ENCODE measurements around the gene AVL9.
"Not testable (repeated sequence)": the region's sequence is repeated elsewhere in the genome, so short reads cannot be mapped to it uniquely, and the experiment has no call there.

The AVL9 gene

DNA sequence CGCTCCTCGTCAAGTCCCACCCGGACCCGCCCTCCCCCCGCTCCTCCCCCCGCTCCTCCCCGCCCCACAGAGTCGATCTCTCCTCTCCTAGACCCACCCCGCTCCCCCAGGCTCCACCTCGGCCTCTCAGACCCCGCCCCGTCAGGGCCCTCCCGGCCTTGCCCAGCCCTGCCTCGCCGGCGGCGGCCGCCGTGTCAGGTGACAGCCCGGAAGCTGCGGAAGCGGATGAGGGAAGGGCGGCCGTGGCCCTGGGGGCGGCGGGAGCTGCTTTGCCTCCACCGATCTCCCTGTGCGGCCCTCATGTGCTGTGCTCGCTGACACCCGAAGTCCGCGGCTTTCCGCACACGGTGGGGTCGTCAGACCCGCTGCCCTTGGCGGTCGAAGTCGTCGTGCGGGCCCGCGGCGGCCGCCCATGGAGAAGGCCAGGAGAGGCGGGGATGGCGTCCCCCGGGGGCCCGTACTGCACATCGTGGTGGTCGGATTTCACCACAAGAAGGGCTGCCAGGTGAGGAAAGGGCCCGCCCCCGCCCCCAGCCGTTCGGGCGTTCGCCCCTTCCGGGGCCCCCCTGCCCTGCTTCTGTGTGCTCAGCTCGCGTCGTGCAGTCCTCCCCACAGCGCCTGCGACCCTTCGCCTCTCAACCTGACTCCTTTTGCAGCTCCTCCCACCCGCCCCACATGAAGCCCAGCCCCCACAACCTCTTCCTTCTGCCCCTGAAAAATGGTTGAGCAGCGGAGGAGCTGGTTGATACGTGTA is at the start of gene AVL9:
Gene AVL9, plus strand, starts transcription at position 192 of the 754 bp plus-strand sequence. Its CDS starts 221 bp downstream, at position 413.
- DNase-seq (ENCODE audit: extremely low read depth in 1 of 2, low read depth in 1 of 2), result peak; percentile 98 to 99

DNA sequence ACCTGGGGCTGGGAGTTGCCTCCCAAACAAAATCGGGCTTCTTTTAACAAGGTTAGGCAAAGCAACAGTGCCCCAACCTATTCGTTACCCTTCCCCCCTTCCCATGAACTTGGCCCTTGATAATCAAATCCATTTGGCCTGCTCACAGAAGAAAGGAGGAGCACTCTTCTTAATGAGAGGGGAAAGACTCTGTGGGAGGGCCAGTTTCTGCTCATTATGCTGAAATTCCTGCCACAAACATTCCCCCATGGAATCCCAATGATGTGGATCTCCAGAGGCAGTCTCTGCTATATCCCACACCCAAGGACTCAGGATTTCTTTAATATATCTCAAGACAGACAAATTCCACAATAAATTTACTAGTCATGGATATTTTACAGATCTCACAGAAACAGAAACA is 48.1 kb upstream of the AVL9 start:
- no peak for DNase-seq (ENCODE audit: extremely low read depth in 1 of 2, low read depth in 1 of 2)

DNA sequence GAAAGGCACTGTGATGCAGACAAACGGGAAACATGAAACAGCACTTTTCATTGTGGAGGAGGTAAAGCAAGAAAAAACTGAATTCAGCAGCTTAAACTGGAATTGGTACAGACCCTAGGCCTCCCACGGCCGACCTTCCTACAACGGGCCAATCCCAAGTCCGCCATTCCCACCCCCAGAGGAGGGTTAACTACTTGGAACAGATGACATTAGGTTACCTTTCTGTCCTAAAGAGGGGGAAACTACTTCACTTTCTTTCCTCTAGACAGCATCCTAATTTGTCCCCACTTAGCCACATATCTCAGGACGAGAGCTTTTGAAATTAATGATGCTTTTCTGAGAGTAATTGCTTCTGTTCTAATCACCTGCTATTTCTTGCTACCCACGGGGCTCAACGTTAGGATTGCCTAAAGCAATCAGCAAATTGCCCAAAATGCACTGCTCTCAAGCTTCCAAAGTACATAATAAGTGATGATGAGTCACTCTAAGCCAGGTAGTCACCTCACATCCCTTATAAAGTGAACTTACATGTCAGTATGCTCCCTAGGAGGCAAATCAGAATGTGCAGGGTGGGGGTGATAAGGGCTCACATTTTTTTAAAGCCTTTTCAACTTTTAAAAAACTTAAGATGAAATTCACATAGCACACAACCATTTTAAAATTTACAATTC is 41.8 kb upstream of the AVL9 start:
- DNase-seq (ENCODE audit: extremely low read depth in 1 of 2, low read depth in 1 of 2), result no peak

DNA sequence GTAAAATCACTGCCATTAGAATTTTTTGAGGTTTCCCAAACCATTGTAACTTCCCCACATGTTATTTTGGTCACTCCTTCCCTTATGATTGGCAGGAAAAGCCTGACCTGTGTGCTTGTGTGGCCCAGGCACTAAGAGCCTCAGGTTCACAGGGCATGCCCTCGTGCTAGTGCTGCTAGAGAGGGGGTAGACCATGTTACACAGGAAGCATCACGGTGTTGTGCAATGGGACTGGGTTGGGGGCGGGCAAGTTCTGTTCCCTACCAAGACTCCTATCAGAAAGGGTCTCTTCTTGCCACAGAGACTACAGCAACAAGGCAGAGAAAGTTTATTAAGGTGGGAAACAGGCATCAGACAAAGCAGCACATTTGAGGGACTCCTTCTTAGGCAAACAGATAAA is 37.3 kb upstream of the AVL9 start:
- DNase-seq (ENCODE audit: extremely low read depth in 1 of 2, low read depth in 1 of 2), result no peak

DNA sequence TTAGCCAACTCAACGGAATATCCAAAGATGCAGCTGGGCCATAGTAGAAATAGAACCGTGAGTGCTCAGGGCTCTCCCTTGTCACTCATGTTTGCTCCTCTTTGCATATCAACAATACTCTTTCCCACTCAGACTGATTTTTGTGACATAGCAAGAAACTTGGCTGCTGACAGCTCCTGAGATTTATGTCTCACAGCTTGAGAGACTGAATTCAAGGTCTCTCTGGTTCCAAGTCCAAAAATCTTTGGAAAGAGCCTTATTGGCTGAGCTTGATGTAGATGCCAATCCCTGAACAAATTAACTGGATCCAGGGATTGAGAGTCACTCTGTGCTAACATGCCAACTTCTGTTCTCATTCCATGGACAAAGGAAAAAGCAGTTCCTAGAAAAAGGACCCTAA is 35.5 kb upstream of the AVL9 start:
- DNase-seq (ENCODE audit: extremely low read depth in 1 of 2, low read depth in 1 of 2), result no peak

DNA sequence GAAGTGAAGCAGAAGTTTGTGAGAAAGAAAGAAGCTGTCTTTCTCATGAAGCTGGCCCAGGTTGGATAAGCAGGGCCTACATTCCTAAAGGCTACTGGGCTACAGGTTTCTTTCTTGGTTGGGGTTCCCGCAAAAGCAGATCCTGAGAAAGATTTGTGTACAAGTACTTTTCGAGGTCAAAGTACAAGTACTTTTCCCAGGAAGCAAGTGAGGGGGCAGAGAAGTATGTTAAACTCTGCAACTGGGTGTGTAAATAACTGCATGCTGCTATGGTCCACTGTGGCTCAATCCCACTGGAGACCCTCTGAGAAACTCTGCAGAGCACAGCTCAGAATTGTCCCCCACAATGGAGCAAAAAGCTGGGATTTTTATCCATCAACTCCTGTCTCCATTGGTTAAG is 33.8 kb upstream of the AVL9 start:
- no peak for DNase-seq (ENCODE audit: extremely low read depth in 1 of 2, low read depth in 1 of 2)

DNA sequence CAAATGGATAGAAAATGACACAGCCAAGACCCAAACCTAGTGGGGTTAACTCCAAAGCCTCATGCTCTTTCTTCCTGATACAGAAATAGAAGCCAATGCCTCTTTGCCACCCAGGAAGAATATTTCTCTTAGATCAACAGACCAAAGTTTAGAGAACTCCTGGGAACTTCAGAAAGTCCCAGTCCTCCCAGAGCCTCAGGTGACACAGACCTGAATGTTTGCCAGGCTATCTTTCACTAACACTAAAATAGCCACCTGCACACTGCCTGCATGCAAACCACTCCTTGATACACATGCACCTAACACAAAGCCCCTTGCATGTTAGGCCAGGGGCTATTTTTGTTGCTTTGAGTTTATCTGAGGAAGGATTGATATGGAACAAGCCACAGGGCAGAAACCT is 32.8 kb upstream of the AVL9 start:
- no peak for DNase-seq (ENCODE audit: extremely low read depth in 1 of 2, low read depth in 1 of 2)

DNA sequence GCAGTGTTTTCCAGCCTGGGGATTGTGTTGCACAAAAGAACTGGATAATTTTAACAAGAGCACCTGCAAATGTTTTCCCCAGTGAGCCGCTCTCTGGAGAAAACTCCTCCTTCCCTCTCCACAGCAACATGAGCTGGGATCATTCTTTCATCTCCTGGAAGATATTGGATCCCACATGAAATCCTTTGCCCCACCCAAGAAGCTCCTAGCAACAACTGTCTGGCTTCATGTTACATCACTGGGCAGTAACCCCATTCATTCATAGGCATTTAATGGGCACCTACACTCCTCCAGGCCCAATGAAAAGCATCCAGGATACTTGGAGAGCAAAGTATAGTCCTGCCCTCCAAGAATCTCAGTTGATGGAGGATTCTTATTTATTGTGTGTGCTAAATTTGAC is 32.3 kb upstream of the AVL9 start:
- no peak for DNase-seq (ENCODE audit: extremely low read depth in 1 of 2, low read depth in 1 of 2)

DNA sequence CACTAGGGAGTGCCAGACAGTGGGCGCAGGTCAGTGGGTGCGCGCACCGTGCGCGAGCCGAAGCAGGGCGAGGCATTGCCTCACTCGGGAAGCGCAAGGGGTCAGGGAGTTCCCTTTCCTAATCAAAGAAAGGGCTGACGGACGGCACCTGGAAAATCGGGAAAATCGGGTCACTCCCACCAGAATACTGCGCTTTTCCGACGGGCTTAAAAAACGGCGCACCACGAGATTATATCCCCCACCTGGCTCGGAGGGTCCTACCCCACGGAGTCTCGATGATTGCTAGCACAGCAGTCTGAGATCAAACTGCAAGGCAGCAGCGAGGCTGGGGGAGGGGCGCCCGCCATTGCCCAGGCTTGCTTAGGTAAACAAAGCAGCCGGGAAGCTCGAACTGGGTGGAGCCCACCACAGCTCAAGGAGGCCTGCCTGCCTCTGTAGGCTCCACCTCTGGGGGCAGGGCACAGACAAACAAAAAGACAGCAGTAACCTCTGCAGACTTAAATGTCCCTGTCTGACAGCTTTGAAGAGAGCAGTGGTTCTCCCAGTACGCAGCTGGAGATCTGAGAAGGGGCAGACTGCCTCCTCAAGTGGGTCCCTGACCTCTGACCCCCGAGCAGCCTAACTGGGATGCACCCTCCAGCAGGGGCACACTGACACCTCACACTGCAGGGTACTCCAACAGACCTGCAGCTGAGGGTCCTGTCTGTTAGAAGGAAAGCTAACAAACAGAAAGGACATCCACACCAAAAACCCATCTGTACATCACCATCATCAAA is 30.5 kb upstream of the AVL9 start:
- DNase-seq (ENCODE audit: extremely low read depth in 1 of 2, low read depth in 1 of 2), result not testable (repeated sequence)

DNA sequence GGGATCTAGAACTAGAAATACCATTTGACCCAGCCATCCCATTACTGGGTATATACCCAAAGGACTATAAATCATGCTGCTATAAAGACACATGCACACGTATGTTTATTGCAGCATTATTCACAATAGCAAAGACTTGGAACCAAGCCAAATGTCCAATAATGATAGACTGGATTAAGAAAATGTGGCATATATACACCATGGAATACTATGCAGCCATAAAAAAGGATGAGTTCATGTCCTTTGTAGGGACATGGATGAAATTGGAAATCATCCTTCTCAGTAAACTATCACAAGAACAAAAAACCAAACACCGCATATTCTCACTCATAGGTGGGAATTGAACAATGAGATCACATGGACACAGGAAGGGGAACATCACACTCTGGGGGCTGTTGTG is 25.3 kb upstream of the AVL9 start:
- DNase-seq (ENCODE audit: extremely low read depth in 1 of 2, low read depth in 1 of 2), result not testable (repeated sequence)

DNA sequence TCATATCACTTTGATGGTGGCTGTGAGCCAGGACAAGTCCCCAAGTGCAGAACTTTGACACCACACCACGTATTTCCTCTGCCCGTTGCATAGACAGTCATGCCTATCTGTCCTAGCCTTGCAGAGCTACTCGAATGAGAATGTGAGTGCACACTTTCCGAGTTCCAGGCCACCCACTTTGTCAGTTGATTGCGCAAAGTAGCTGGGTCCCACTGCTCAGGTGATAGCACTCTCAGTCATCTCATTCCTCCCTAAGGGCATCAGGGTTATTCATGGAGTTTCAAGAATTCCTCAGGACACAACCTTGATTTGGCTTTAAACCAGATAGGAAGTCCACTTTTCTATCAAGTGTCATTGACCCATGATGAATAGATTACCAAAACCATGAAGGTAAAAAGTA is 24.4 kb upstream of the AVL9 start:
- DNase-seq (ENCODE audit: extremely low read depth in 1 of 2, low read depth in 1 of 2), result no peak

DNA sequence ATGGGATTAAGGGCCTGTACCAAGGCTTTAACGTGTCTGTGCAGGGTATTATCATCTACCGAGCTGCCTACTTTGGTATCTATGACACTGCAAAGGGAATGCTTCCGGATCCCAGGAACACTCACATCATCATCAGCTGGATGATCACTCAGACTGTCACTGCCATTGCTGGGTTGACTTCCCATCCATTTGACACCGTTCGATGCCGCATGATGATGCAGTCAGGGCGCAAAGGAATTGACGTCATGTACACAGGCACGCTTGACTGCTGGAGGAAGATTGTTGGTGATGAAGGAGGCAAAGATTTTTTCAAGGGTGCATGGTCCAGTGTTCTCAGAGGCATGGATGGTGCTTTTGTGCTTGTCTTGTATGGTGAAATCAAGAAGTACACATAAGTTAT is 23.3 kb upstream of the AVL9 start:
- no peak for DNase-seq (ENCODE audit: extremely low read depth in 1 of 2, low read depth in 1 of 2)

DNA sequence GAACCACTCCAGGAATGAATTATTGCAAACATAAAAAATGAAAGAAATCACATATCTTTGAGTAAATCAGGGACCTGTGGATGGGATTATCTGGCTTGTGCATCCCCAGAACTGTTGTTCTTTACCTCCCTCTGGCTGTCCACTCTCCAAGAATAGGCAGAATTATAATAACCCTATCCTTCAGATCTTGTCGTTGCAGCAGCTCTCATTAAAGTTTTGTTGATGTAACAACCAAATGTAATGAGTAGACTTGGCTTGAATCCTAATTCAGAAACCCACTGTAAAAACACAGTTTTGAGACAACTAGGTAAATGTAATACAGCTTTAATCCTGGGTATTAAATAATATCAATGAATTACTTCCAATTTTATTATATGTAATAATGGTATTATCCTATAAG is 21.3 kb upstream of the AVL9 start:
- no peak for DNase-seq (ENCODE audit: extremely low read depth in 1 of 2, low read depth in 1 of 2)

DNA sequence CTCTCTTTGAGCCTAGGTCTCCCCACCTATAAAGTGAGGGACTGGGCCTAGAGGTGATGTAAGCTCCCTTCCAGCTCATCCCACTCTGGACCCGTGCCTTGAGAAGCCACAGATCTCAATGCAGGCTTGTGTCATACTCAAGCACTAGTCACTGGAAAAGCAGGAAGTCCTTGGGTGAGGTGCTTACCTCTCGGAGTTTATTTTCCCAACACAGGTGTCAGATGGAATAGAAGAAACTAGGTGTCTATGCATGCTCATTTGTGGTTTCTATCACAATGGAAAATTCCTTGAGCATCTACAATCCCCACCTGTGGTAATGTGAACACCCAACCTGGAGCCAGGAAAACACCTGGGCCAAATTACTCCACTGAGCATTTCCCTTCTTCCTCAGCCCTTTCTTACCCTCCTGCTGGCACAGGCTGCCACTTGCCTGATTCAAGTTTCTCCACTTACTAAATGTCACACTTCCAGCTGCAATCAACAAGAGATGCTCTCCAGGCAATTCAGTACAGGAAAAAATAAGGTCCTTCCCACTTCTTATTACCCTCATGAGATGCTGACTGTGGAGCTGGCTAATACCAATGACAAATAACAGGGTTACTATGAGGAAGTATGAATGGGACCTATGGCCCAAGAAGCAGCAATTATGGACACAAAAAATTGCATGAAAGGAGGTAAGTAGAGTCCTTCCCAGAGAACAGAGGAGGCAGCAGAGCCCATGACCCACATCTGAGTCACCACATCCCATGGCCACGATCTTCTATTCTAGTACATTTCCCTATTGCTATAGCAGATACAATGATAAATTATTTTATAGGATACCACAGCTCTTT is 18.3 kb upstream of the AVL9 start:
- DNase-seq (ENCODE audit: extremely low read depth in 1 of 2, low read depth in 1 of 2), result no peak

DNA sequence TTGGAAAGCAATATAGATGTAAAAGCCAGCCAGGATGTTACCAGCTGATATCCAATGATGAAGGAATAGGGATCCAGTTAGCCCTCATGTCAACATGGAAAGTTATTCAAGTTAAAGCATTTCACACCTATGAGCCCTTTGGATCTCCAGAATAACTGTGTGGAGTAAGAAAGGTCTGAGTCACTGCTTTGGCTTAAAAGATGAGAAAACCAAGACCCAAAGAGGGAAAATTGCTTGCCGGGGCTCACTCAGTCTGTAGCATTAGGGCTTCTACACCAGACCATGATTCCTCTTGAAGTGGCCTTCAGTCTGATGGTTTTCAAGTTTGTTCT is 17.7 kb upstream of the AVL9 start:
- no peak for DNase-seq (ENCODE audit: extremely low read depth in 1 of 2, low read depth in 1 of 2)

DNA sequence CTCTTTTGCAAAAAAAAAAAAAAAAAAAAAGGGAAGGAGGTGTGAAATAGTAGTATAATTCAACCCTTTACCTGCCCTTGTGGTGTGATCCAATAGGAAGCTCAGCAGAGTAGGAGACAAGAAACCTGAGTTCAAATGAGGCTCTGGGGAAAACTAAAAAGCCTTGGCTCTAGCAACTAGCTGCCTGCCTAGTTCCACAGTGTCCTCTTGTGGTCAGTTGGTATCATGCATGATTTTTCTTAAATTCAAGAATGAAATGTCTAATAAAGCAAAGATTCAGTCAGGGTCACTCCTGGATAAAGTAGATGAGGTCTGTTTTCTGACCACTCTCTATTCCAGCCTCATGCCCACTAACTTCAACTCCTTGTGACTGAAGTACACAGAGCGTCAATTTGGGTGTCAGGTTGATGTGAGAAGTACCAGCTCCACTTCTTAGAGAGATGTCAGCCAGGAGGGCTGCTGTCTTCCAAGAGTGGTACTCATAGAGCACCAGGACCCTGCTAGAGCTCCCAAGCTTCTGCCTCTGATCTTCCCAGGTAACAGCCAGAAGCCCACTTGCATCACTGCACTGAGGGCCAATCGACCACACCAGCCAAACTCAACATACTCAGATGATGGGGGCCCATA is 15.6 kb upstream of the AVL9 start:
- no peak for DNase-seq (ENCODE audit: extremely low read depth in 1 of 2, low read depth in 1 of 2)

DNA sequence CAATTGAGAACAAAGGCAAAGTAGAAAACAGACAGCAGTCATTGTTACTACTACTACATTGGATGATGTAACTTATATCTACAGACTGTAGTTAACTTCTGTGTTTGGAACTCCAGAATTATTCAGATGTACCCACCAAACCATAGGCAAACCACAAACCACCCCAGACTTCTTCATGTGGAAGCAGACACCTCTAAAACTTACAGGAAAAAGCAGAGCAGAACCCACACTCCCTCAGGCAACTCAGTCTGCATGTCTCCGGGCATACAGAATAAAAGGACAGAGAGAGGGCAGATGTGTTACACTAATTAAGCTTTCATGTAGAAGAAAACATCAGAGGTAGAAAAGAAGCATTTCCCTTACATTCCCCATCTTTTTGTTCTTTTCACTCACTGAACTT is 14.1 kb upstream of the AVL9 start:
- no peak for DNase-seq (ENCODE audit: extremely low read depth in 1 of 2, low read depth in 1 of 2)

DNA sequence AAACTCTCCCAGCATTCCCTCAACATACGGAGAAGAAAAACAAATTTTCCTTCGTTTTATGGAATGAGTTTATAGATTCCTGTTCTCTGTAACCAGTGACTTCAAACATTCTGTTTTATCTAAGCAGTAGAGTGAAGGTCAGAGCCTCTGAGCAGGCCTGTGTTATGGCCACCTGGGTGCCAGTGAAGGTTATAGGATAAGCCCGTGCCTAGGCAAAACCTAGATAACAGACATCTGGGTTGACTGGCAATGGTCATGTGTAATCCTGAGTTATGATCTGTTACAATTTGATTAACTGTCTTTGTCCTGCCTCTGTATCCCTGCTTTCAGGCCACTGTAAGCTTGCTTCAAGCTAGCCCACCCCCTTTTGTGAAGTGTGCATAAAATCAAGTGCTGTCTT is 13.4 kb upstream of the AVL9 start:
- no peak for DNase-seq (ENCODE audit: extremely low read depth in 1 of 2, low read depth in 1 of 2)

DNA sequence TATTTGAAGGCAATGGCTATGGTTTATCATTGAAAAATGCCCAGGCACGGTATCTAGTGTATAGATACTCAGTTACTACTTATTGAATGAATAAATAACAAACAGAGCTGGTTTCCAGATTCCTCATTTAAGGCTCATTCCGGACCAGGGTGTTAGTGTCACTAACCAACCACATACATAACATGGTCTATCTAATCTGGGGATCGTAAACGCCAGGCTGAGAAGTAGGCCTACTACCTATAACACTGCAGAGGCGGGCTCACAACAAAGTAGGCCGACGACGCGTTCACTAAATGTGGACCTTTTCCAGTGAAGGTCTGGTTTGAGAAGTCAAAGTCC is 5.5 kb upstream of the AVL9 start:
- no peak for DNase-seq (ENCODE audit: extremely low read depth in 1 of 2, low read depth in 1 of 2)

DNA sequence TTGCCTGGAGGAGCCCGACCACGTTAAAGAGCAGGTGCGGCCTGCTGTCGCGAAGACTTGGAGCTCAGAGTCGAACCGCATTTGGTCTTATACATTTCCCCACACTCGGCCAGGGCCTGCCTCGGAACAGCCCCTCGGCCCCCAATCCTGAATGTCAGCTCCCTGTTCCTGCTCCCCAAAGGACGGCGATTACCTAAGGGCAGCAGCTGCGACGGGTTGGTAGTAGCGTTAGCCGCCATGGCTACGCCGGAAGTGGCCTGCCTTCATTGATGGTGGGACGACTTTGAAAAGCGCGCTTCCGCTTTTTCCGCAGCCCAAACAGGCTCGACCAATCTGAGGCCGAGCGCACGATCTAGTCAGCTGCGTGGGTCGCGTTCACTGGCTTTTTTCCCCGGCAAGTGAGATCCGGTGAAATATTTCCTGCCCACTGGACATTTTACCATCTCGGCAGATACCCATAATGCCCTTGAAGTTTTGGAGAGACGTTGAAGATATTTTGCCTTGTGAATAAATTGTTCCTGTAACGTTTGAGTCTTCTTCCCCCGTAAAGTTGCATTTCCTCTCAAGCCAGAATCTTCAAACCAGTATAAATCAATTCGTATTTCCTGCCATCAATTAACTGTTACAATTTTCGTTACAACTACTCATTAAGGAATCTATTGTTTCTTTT is 5.0 kb upstream of the AVL9 start, which contains the start of gene LSM5:
Gene LSM5, minus strand, starts transcription at position 254 of the 670 bp plus-strand sequence. Its CDS starts 15 bp downstream, at position 239.
- peak; percentile 72 to 84 for DNase-seq (ENCODE audit: extremely low read depth in 1 of 2, low read depth in 1 of 2)

Data from stimulated activated CD8-positive, alpha-beta memory T cell treated with anti-CD3 and anti-CD28 coated beads, Interleukin-7, amount 100 ng/mL, for 48 hours (primary cell).